Measurements from ENCODE around the gene PRKAR1B. TPM values are rescaled to one million over a fixed set of nuclear protein-coding genes. Genes with fewer than 3 reads are reported as not detected.

The PRKAR1B gene
- total RNA-seq, 1 experiment from 2014 or later = 14.1 TPM

GRCh38 chr7:549891-550625 is 177.0 kb downstream of the PRKAR1B start:
- no peaks in the 10 kb centered on the region for H3K36me3 ChIP-seq (ENCODE audit: control insufficient read depth in 1 of 2, insufficient read depth in 2 of 2, low read length in 2 of 2)
- RAD21 ChIA-PET (ENCODE audit: low non-redundant PET in 1 of 2, low total read pairs in 2 of 2, uncharacterized antibody in 2 of 2, unreplicated experiment in 2 of 2) = no interaction called here
- H3K79me2 ChIP-seq (ENCODE audit: insufficient read depth, low read length) = no peaks in the 10 kb centered on the region
- no peaks in the 10 kb centered on the region for H3K27me3 ChIP-seq (ENCODE audit: insufficient read depth, low read length)
- POLR2A ChIA-PET = no interaction called here
- ATAC-seq = no peak
- no peak overlapping the region for H3K27ac ChIP-seq (ENCODE audit: low read depth, low read length)
- H3K9me3 ChIP-seq (ENCODE audit: control insufficient read depth in 1 of 2, insufficient read depth in 1 of 2, low read depth in 1 of 2, low read length in 2 of 2) = no peaks in the 10 kb centered on the region
- CTCF ChIA-PET = no interaction called here
- no peak overlapping the region for H3K9ac ChIP-seq (ENCODE audit: low read length)
- no peak overlapping the region for H3K4me3 ChIP-seq (replicated peaks in 1 of 2; ENCODE audit: low read depth in 1 of 2, low read length in 2 of 2)
- no peaks in the 10 kb centered on the region for H3K9me2 ChIP-seq (ENCODE audit: insufficient read depth)
- BruUV-seq (replicated peaks) = no TSS peak
- H4K20me1 ChIP-seq (ENCODE audit: insufficient read depth) = no peaks in the 10 kb centered on the region
- intact Hi-C loops (cut with micrococcal nuclease) = no loop called here
- no peaks in the 10 kb centered on the region for H3K4me1 ChIP-seq (ENCODE audit: control insufficient read depth in 1 of 2, insufficient read depth in 2 of 2, low read length in 2 of 2)
- DNase-seq (ENCODE audit: low read depth, low spot score) = no peak
- H3K4me2 ChIP-seq (ENCODE audit: low read length) = no peak overlapping the region
- H2AFZ ChIP-seq (ENCODE audit: low read depth, low read length, poor library complexity, severe bottlenecking) = no peak overlapping the region
- TF ChIP-seq EZH2phosphoT487 (IDR thresholded peaks at IDR 0.05; ENCODE audit: borderline replicate concordance) (no peak), REST (IDR thresholded peaks at IDR 0.05; ENCODE audit: low read depth) (no peak), CEBPB (IDR thresholded peaks at IDR 0.05; ENCODE audit: low read depth) (no peak), ATF3 (IDR thresholded peaks at IDR 0.05) (no peak), ZFX (IDR thresholded peaks at IDR 0.05) (no peak), FOSL1 (IDR thresholded peaks at IDR 0.05; ENCODE audit: low read depth) (no peak), EZH2 (IDR thresholded peaks at IDR 0.05) (no peak), YY1 (IDR thresholded peaks at IDR 0.05; ENCODE audit: extremely low read depth, insufficient replicate concordance, low read depth, low read length) (no peak), EGR1 (IDR thresholded peaks at IDR 0.05; ENCODE audit: low read depth) (no peak)

All from HCT116 (cell line).